Measurements from ENCODE around the gene C14orf119.
"Not testable (repeated sequence)": the region's sequence is repeated elsewhere in the genome, so short reads cannot be mapped to it uniquely, and the experiment has no call there.

The C14orf119 gene

DNA sequence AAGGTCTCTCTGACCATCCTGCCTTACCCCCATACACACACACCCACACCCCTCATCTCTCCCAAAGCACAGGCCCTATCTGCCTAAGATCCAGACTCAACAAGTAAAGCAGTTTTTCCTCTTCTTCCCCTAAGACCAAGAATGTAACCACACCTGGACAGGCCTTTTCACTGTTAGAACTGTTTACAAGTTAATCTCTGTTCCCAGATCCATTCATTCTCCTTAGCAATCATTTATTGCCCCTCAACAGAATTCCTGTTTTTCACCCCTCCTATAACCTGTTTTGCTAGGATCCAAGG is 11.4 kb downstream of the C14orf119 start:
- Histone ChIP-seq H3K4me2 (ENCODE audit: low read depth, low read length, poor library complexity, severe bottlenecking) (no peak overlapping the region), H3K9ac (ENCODE audit: low read length) (no peak overlapping the region), H3K36me3 (ENCODE audit: low read length) (no peaks in the 10 kb centered on the region), H3K27ac (ENCODE audit: low read depth, low read length) (no peak overlapping the region), H4K20me1 (ENCODE audit: low read depth, low read length) (no peaks in the 10 kb centered on the region), H3F3A (ENCODE audit: insufficient read depth) (no peaks in the 10 kb centered on the region), H3K9me3 (ENCODE audit: insufficient read depth, low read length) (no peaks in the 10 kb centered on the region), H3K27me3 (ENCODE audit: low read length) (no peaks in the 10 kb centered on the region), H3K9me2 (replicated peaks; ENCODE audit: insufficient read depth, low read length) (no peaks in the 10 kb centered on the region), H2AFZ (ENCODE audit: low read depth, low read length, severe bottlenecking) (no peak overlapping the region), H3K79me2 (ENCODE audit: insufficient read depth, low read length) (no peaks in the 10 kb centered on the region), H3K4me3 (ENCODE audit: insufficient read depth, low read length, poor library complexity, severe bottlenecking) (no peak overlapping the region)
- TF ChIP-seq, protein P1, sequence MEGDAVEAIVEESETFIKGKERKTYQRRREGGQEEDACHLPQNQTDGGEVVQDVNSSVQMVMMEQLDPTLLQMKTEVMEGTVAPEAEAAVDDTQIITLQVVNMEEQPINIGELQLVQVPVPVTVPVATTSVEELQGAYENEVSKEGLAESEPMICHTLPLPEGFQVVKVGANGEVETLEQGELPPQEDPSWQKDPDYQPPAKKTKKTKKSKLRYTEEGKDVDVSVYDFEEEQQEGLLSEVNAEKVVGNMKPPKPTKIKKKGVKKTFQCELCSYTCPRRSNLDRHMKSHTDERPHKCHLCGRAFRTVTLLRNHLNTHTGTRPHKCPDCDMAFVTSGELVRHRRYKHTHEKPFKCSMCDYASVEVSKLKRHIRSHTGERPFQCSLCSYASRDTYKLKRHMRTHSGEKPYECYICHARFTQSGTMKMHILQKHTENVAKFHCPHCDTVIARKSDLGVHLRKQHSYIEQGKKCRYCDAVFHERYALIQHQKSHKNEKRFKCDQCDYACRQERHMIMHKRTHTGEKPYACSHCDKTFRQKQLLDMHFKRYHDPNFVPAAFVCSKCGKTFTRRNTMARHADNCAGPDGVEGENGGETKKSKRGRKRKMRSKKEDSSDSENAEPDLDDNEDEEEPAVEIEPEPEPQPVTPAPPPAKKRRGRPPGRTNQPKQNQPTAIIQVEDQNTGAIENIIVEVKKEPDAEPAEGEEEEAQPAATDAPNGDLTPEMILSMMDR (IDR thresholded peaks at IDR 0.05; ENCODE audit: insufficient read depth, low read length, poor library complexity, severe bottlenecking), result no peak
- no peak for TF ChIP-seq EZH2phosphoT487 (conservative IDR thresholded peaks at IDR 0.05; ENCODE audit: low read length)

DNA sequence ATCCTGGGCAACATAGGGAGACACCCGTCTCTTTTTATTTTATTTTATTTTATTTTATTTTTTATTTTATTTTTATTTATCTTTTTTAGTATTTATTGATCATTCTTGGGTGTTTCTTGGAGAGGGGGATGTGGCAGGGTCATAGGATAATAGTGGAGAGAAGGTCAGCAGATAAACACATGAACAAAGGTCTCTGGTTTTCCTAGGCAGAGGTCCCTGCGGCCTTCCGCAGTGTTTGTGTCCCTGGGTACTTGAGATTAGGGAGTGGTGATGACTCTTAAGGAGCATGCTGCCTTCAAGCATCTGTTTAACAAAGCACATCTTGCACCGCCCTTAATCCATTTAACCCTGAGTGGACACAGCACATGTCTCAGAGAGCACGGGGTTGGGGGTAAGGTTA is 12.3 kb downstream of the C14orf119 start:
- H4K20me1 ChIP-seq (ENCODE audit: low read depth, low read length); H3K9me3 ChIP-seq (ENCODE audit: insufficient read depth, low read length); H3K79me2 ChIP-seq (ENCODE audit: insufficient read depth, low read length); H3K27ac ChIP-seq (ENCODE audit: low read depth, low read length); H3K4me2 ChIP-seq (ENCODE audit: low read depth, low read length, poor library complexity, severe bottlenecking); H2AFZ ChIP-seq (ENCODE audit: low read depth, low read length, severe bottlenecking); H3K9ac ChIP-seq (ENCODE audit: low read length); H3K27me3 ChIP-seq (ENCODE audit: low read length); H3K4me3 ChIP-seq (ENCODE audit: insufficient read depth, low read length, poor library complexity, severe bottlenecking); H3K36me3 ChIP-seq (ENCODE audit: low read length); H3F3A ChIP-seq (ENCODE audit: insufficient read depth); H3K9me2 ChIP-seq (replicated peaks; ENCODE audit: insufficient read depth, low read length): not testable (repeated sequence)

DNA sequence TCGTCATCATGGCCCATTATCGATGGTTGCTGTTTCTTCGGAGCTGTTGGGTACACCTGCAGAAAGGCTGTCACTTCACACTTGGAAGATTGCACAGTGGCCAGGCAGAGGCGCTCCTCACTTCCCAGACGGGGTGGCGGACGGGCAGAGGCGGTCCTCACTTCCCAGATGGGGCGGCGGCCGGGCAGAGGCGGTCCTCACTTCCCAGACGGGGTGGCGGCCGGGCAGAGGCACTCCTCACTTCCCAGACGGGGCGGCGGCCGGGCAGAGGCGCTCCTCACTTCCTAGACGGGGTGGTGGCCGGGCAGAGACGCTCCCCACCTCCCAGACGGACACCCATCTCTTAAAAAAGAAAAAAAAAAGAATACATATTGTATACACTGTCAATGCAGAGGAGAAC is 12.9 kb downstream of the C14orf119 start:
- not testable (repeated sequence) for H3K79me2 ChIP-seq (ENCODE audit: insufficient read depth, low read length); H4K20me1 ChIP-seq (ENCODE audit: low read depth, low read length); H3K27me3 ChIP-seq (ENCODE audit: low read length); H3K36me3 ChIP-seq (ENCODE audit: low read length); H3K4me3 ChIP-seq (ENCODE audit: insufficient read depth, low read length, poor library complexity, severe bottlenecking); H3K27ac ChIP-seq (ENCODE audit: low read depth, low read length); H3K4me2 ChIP-seq (ENCODE audit: low read depth, low read length, poor library complexity, severe bottlenecking); H3F3A ChIP-seq (ENCODE audit: insufficient read depth); H3K9me2 ChIP-seq (replicated peaks; ENCODE audit: insufficient read depth, low read length); H3K9me3 ChIP-seq (ENCODE audit: insufficient read depth, low read length); H3K9ac ChIP-seq (ENCODE audit: low read length); H2AFZ ChIP-seq (ENCODE audit: low read depth, low read length, severe bottlenecking)

DNA sequence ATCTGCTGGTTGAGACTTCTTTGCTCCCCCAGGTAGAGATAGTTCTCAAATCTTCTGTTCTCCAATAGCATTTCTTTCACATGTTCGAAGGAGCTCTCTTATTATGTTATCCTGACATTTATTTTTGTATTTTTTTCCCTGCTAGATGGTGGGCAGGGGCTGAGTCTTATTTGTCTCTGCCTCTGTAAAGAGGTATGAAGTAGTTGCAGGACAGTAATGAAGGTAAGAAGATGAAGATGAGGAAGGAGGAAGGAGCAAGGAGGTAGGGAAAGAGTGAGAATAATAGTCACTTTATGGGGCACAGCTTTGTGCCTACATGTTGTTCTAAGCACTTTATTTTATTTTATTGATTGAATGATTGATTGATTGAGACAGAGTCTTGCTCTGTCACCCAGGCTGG is 14.5 kb downstream of the C14orf119 start:
- Histone ChIP-seq H3K4me2 (ENCODE audit: low read depth, low read length, poor library complexity, severe bottlenecking) (no peak overlapping the region), H3K4me3 (ENCODE audit: insufficient read depth, low read length, poor library complexity, severe bottlenecking) (no peak overlapping the region), H3K9me2 (replicated peaks; ENCODE audit: insufficient read depth, low read length) (no peaks in the 10 kb centered on the region), H3K9ac (ENCODE audit: low read length) (no peak overlapping the region), H3K36me3 (ENCODE audit: low read length) (no peaks in the 10 kb centered on the region), H3F3A (ENCODE audit: insufficient read depth) (no peaks in the 10 kb centered on the region), H2AFZ (ENCODE audit: low read depth, low read length, severe bottlenecking) (no peak overlapping the region), H3K27me3 (ENCODE audit: low read length) (no peaks in the 10 kb centered on the region), H3K79me2 (ENCODE audit: insufficient read depth, low read length) (no peaks in the 10 kb centered on the region), H4K20me1 (ENCODE audit: low read depth, low read length) (no peaks in the 10 kb centered on the region), H3K9me3 (ENCODE audit: insufficient read depth, low read length) (no peaks in the 10 kb centered on the region), H3K27ac (ENCODE audit: low read depth, low read length) (no peak overlapping the region)
- TF ChIP-seq, protein P1 (IDR thresholded peaks at IDR 0.05; ENCODE audit: insufficient read depth, low read length, poor library complexity, severe bottlenecking), result no peak

Measured in SU-DHL-6 (cell line).